H1 (cell line): ENCODE measurements around the gene TRMT61A. TPM values are rescaled to one million over a fixed set of nuclear protein-coding genes. Genes with fewer than 3 reads are reported as not detected.

ENCODE experiments used
- CTCF ChIA-PET: fragments of 300-600 bp; sonication (Branson Sonifier 250); formaldehyde crosslinking; loops from one replicate; lab custom pipeline; 2021; ENCODE audit not compliant: partially characterized antibody; lab: Charles Lee
- POLR2A ChIA-PET: fragments of 300-600 bp; sonication (Branson Sonifier 250); formaldehyde crosslinking; loops from one replicate; lab custom pipeline; 2021; ENCODE audit warnings: inconsistent platforms; ENCODE audit not compliant: partially characterized antibody; lab: Charles Lee
- DNase-seq, 2 experiments: peaks; one replicate each; pipeline versions ENCODE4 v3.0.0 to v3.0.0-alpha.2; 2010 to 2022; ENCODE audit warnings: low spot score in 2 of 2, low read depth in 1 of 2, mixed read lengths in 1 of 2
- FAIRE-seq: peaks from 2 replicates; lab custom pipeline; 2011; peaks lifted over from hg19 to GRCh38; lab: Jason Lieb, UNC
- H2AFZ ChIP-seq: 2 replicates; pipeline ENCODE4 v1.8.1; 2012; ENCODE audit warnings: low read length, inconsistent platforms
- H2AK5ac ChIP-seq: 2 replicates; pipeline ENCODE4 v1.6.1; 2013; ENCODE audit warnings: low read depth, low read length
- H2BK120ac ChIP-seq: replicated peaks from 2 replicates; pipeline ENCODE3; 2013; ENCODE audit warnings: low read depth, low read length, inconsistent platforms
- H2BK12ac ChIP-seq: 2 replicates; pipeline ENCODE4 v1.6.1; 2013; ENCODE audit warnings: low read depth, low read length
- H2BK15ac ChIP-seq: 2 replicates; pipeline ENCODE4 v1.6.1; 2013; ENCODE audit warnings: low read length
- H2BK20ac ChIP-seq: 2 replicates; pipeline ENCODE4 v1.6.1; 2013; ENCODE audit warnings: low read length
- H2BK5ac ChIP-seq: 2 replicates; pipeline ENCODE4 v1.6.1; 2013; ENCODE audit warnings: low read depth, low read length
- H3K14ac ChIP-seq: 2 replicates; pipeline ENCODE4 v1.6.1; 2013; ENCODE audit warnings: inconsistent platforms; ENCODE audit not compliant: insufficient read length
- H3K18ac ChIP-seq: 2 replicates; pipeline ENCODE4 v1.6.1; 2013; ENCODE audit warnings: low read length; ENCODE audit errors: extremely low read depth
- H3K23ac ChIP-seq: 2 replicates; pipeline ENCODE4 v1.6.1; 2013; ENCODE audit warnings: inconsistent platforms; ENCODE audit not compliant: insufficient read length
- H3K23me2 ChIP-seq: 2 replicates; pipeline ENCODE4 v1.6.1; 2013; ENCODE audit warnings: low read depth, low read length
- H3K27ac ChIP-seq: 2 replicates; pipeline ENCODE4 v1.6.1; 2011; ENCODE audit warnings: low read depth, low read length, inconsistent platforms
- H3K27me3 ChIP-seq, 4 experiments: replicated peaks in 1 of 4; 1 replicate in 1 of 4; 2 replicates in 3 of 4; pipeline versions ENCODE4 v1.6.1 to v1.8.1; 2011 to 2013; ENCODE audit warnings: low read length in 3 of 4, mild to moderate bottlenecking in 3 of 4, inconsistent platforms in 2 of 4, mixed read lengths in 2 of 4, moderate library complexity in 1 of 4; ENCODE audit not compliant: control insufficient read depth in 3 of 4, insufficient read depth in 3 of 4; ENCODE audit errors: extremely low read depth in 1 of 4
- H3K36me3 ChIP-seq, 4 experiments: 2 replicates each; pipeline versions ENCODE4 v1.6.1 to v1.8.1; 2011 to 2013; ENCODE audit warnings: mild to moderate bottlenecking in 4 of 4, low read length in 3 of 4, moderate library complexity in 2 of 4, control low read depth in 1 of 4, inconsistent platforms in 1 of 4; ENCODE audit not compliant: insufficient read depth in 4 of 4, control insufficient read depth in 2 of 4
- H3K4ac ChIP-seq: replicated peaks from 2 replicates; pipeline ENCODE3; 2013; ENCODE audit warnings: low read length, low read depth, mixed read lengths, inconsistent platforms; ENCODE audit not compliant: insufficient read length
- H3K4me1 ChIP-seq, 4 experiments: replicated peaks in 1 of 4; 1 replicate in 1 of 4; 2 replicates in 3 of 4; pipeline versions ENCODE4 v1.6.1 to v1.8.1; 2011 to 2013; ENCODE audit warnings: low read length in 3 of 4, inconsistent platforms in 2 of 4, mixed read lengths in 1 of 4; ENCODE audit not compliant: insufficient read depth in 4 of 4, control insufficient read depth in 3 of 4
- H3K4me2 ChIP-seq, 2 experiments: 2 replicates each; pipeline versions ENCODE4 v1.6.1 to v1.8.1; 2011 to 2013; ENCODE audit warnings: low read depth in 2 of 2, low read length in 2 of 2, control low read depth in 1 of 2, inconsistent platforms in 1 of 2, mild to moderate bottlenecking in 1 of 2; ENCODE audit not compliant: insufficient read depth in 1 of 2
- H3K4me3 ChIP-seq, 4 experiments: fragments of 200-600, 300-600 bp in 1 of 4; sonication (generic), shearing (Covaris generic), sonication (Bioruptor Twin) in 1 of 4; 2 replicates each; pipeline versions ENCODE4 v1.5.1 to v1.8.1; 2011 to 2016; ENCODE audit warnings: low read length in 4 of 4, low read depth in 3 of 4, control low read depth in 2 of 4, inconsistent platforms in 2 of 4, mild to moderate bottlenecking in 2 of 4, mixed read lengths in 1 of 4, moderate library complexity in 1 of 4; ENCODE audit not compliant: insufficient read depth in 2 of 4; ENCODE audit errors: extremely low read depth in 1 of 4
- H3K56ac ChIP-seq: replicated peaks from 2 replicates; pipeline ENCODE3; 2013; ENCODE audit warnings: low read depth, mild to moderate bottlenecking, mixed read lengths, low read length, inconsistent platforms; ENCODE audit not compliant: insufficient read length
- H3K79me1 ChIP-seq: 2 replicates; pipeline ENCODE4 v1.6.1; 2013; ENCODE audit warnings: low read depth, low read length, control low read depth
- H3K79me2 ChIP-seq, 2 experiments: 2 replicates each; pipeline versions ENCODE4 v1.6.1 to v1.8.1; 2012 to 2013; ENCODE audit warnings: low read length in 2 of 2, mild to moderate bottlenecking in 2 of 2, inconsistent platforms in 1 of 2; ENCODE audit not compliant: insufficient read depth in 2 of 2, control insufficient read depth in 1 of 2
- H3K9ac ChIP-seq, 4 experiments: replicated peaks in 1 of 4; 1 replicate in 1 of 4; 2 replicates in 3 of 4; pipeline versions ENCODE4 v1.6.1 to v1.8.1; 2011 to 2013; ENCODE audit warnings: low read depth in 3 of 4, low read length in 3 of 4, control low read depth in 2 of 4, mild to moderate bottlenecking in 2 of 4, moderate library complexity in 2 of 4, inconsistent platforms in 1 of 4; ENCODE audit errors: extremely low read depth in 1 of 4
- H3K9me3 ChIP-seq, 2 experiments: 2 replicates each; pipeline versions ENCODE4 v1.6.1 to v1.8.1; 2012 to 2013; ENCODE audit warnings: mild to moderate bottlenecking in 2 of 2, moderate library complexity in 2 of 2, control low read depth in 1 of 2, inconsistent platforms in 1 of 2, low read depth in 1 of 2, low read length in 1 of 2, mixed read lengths in 1 of 2; ENCODE audit not compliant: insufficient read depth in 2 of 2
- H4K20me1 ChIP-seq, 2 experiments: replicated peaks in 1 of 2; 2 replicates each; pipeline versions ENCODE3 to v1.8.1; 2011 to 2013; ENCODE audit warnings: inconsistent platforms in 2 of 2, low read length in 2 of 2, mild to moderate bottlenecking in 1 of 2; ENCODE audit not compliant: insufficient read depth in 2 of 2, control insufficient read depth in 1 of 2
- H4K5ac ChIP-seq: 2 replicates; pipeline ENCODE4 v1.6.1; 2013; ENCODE audit warnings: low read length, low read depth, mixed read lengths, inconsistent platforms; ENCODE audit not compliant: insufficient read length
- H4K8ac ChIP-seq: 2 replicates; pipeline ENCODE4 v1.8.0; 2013; ENCODE audit warnings: mild to moderate bottlenecking, moderate library complexity, low read length, inconsistent platforms; ENCODE audit not compliant: insufficient read depth; ENCODE audit errors: extremely low read depth
- H4K91ac ChIP-seq: replicated peaks from 2 replicates; pipeline ENCODE3; 2013; ENCODE audit warnings: low read length, mixed read lengths, inconsistent platforms; ENCODE audit not compliant: insufficient read length
- NRF1 ChIP-seq: IDR thresholded peaks from 2 replicates; pipeline ENCODE4 v1.6.1; 2011; ENCODE audit warnings: mild to moderate bottlenecking, low read depth, low read length, improper control_type of control experiment
- SIRT6 ChIP-seq: IDR thresholded peaks from one replicate; pipeline ENCODE4 v1.7.1; 2012; ENCODE audit warnings: low read length, inconsistent platforms
- YY1 ChIP-seq: IDR thresholded peaks from 2 replicates; pipeline ENCODE4 v1.6.1; 2011; ENCODE audit warnings: low read depth, mild to moderate bottlenecking, low read length
- WGBS, 2 experiments: shearing (Covaris generic) in 1 of 2; methylation state at CpG; one replicate each; pipeline versions ENCODE4 v1.1.6 to v1.1.7; 2013 to 2015; ENCODE audit warnings: low lambda C conversion rate in 2 of 2, mixed read lengths in 2 of 2, inconsistent platforms in 1 of 2, low coverage in 1 of 2, missing lambda C conversion rate in 1 of 2; ENCODE audit not compliant: insufficient replicate concordance in 2 of 2, insufficient coverage in 1 of 2, insufficient read length in 1 of 2; ENCODE audit errors: extremely low coverage in 1 of 2, missing lambda C conversion rate in 1 of 2; 5-methylcytosine and 5-hydroxymethylcytosine counted together
- polyA plus RNA-seq, 7 experiments: library from polyadenylated mRNA; depleted of rRNA in 3 of 7; stranded (reverse) in 5 of 7; unstranded in 2 of 7; fragments of >200 nt in 5 of 7; fragments of 200-250 nt in 2 of 7; gene quantifications; 1 replicate in 5 of 7; 2 replicates in 1 of 7; 4 replicates in 1 of 7; pipeline versions ENCODE4 v1.2.1 to v1.2.3, GENCODE V29; 2011 to 2013; ENCODE audit warnings: missing spikeins in 2 of 7, mixed read lengths in 2 of 7
- total RNA-seq: library from RNA; stranded (reverse); fragmentation: NEBNext Ultra II Directional; extraction: Animal tissue kit (Norgen Biotek cat#: 25700); gene quantifications from 2 replicates; pipeline ENCODE4 v1.2.1, GENCODE V29; 2021
- TF ChIP-seq, protein P1 (sequence below): IDR thresholded peaks from 2 replicates; pipeline ENCODE4 v1.6.1; 2012; ENCODE audit warnings: inconsistent platforms
- TF ChIP-seq, protein P2 (sequence below): IDR thresholded peaks from 2 replicates; pipeline ENCODE4 v1.6.1; 2011; ENCODE audit warnings: low read depth, mild to moderate bottlenecking, low read length; ENCODE audit not compliant: insufficient read depth
- TF ChIP-seq, protein P3 (sequence below): IDR thresholded peaks from 2 replicates; pipeline ENCODE4 v1.6.1; 2011; ENCODE audit warnings: low read length, improper control_type of control experiment

TRMT61A gene
- total and polyA plus RNA-seq, 2 of the 8 experiments (the other 6 are each of a cell fraction or from before 2014, with no cell fraction given): 15.8 to 19.0 TPM

DNA sequence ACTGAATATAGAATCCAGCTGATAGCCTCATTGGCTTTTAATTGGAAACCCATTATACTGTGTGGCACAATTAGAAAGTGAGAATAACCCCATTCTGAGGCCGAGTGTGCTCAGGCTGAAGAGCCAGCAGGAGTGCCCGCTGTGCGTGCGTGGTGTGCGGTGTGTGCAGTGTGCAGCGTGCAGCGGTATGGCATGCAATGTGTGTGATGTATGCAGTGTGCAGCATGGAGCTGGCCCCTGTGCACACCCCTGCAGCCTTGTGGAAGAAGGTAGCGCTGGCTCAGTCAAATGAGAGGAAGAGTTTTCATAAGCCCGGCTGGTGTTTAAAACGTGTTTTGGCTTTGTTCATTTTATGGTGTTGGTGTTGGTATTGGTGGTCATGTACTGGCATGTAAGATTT lies 29.3 kb upstream of the TRMT61A start:
- CTCF ChIA-PET: interaction anchor here (0.6 to 31.3 kb wide), 10 partner anchors 11 to 61 kb away, joined by 3 to 921 read pairs (median 4); partner anchors contain the start of gene TRMT61A
- Histone ChIP-seq H3K56ac (no peak overlapping the region), H2BK120ac (no peak overlapping the region), H3K36me3 (peaks cover 13 to 34% (median 21%) of the 10 kb centered on the region in 4 experiments; a peak in 7 of 8 replicates), H2AK5ac (no peak overlapping the region), H4K5ac (no peak overlapping the region), H2BK5ac (no peak overlapping the region), H3K4ac (no peak overlapping the region), H3K23ac (no peak overlapping the region), H2BK12ac (no peak overlapping the region), H3K27ac (no peak overlapping the region), H3K9me3 (no peaks in the 10 kb centered on the region), H2AFZ (no peak overlapping the region), H3K27me3 (no peaks in the 10 kb centered on the region; a peak in 1 of 7 replicates), H3K14ac (no peak overlapping the region), H3K79me1 (no peaks in the 10 kb centered on the region), H2BK20ac (no peak overlapping the region), H3K4me3 (no peak overlapping the region), H3K4me1 (no peaks in the 10 kb centered on the region), H4K91ac (no peak overlapping the region), H3K9ac (no peak overlapping the region), H3K4me2 (no peak overlapping the region), H2BK15ac (no peak overlapping the region), H3K18ac (no peak overlapping the region), H3K79me2 (0 out of 4 replicates have a peak, but pooled peaks cover 0 to 2% of the 10 kb centered on the region in 2 experiments), H3K23me2 (no peaks in the 10 kb centered on the region), H4K8ac (no peak overlapping the region; the same call in 1 of the 2 replicates), H4K20me1 (peaks cover 0 to 8% of the 10 kb centered on the region in 2 experiments)
- POLR2A ChIA-PET: interaction anchor here (0.7 to 1.0 kb wide), 2 partner anchors 19 to 21 kb away, joined by 3 to 4 read pairs; no protein-coding TSS in a partner anchor
- DNase-seq: no peak
- WGBS, 2 experiments: 87% methylated on average over 10 of the region's 10 CpGs; no CpG with 5 or more reads in 1 of the 2 experiments
- no peak for FAIRE-seq
- TF ChIP-seq NRF1: no peak
- TF ChIP-seq, protein P1, sequence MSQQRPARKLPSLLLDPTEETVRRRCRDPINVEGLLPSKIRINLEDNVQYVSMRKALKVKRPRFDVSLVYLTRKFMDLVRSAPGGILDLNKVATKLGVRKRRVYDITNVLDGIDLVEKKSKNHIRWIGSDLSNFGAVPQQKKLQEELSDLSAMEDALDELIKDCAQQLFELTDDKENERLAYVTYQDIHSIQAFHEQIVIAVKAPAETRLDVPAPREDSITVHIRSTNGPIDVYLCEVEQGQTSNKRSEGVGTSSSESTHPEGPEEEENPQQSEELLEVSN: no peak
- no peak for TF ChIP-seq SIRT6
- TF ChIP-seq, protein P2, sequence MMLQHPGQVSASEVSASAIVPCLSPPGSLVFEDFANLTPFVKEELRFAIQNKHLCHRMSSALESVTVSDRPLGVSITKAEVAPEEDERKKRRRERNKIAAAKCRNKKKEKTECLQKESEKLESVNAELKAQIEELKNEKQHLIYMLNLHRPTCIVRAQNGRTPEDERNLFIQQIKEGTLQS: no peak
- TF ChIP-seq YY1: no peak
- TF ChIP-seq, protein P3, sequence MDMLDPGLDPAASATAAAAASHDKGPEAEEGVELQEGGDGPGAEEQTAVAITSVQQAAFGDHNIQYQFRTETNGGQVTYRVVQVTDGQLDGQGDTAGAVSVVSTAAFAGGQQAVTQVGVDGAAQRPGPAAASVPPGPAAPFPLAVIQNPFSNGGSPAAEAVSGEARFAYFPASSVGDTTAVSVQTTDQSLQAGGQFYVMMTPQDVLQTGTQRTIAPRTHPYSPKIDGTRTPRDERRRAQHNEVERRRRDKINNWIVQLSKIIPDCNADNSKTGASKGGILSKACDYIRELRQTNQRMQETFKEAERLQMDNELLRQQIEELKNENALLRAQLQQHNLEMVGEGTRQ: no peak
